SK-N-SH (cell line): ENCODE data around the gene CEP170B. TPM values are rescaled to one million over a fixed set of nuclear protein-coding genes. Genes with fewer than 3 reads are reported as not detected.
"Not testable (repeated sequence)": the region's sequence is repeated elsewhere in the genome, so short reads cannot be mapped to it uniquely, and the experiment has no call there.

ENCODE experiments used
- CTCF ChIA-PET: fragments of 300-600, 350-600 bp; formaldehyde crosslinking; extraction: SDS; loops from one replicate; lab custom pipeline; 2021; lab: Yijun Ruan, JAX
- POLR2A ChIA-PET: fragments of 350-600 bp; sonication (Branson Sonifier 250); formaldehyde crosslinking; extraction: SDS; loops from one replicate; lab custom pipeline; 2020; ENCODE audit warnings: antibody characterized with exemption, inconsistent platforms; lab: Yijun Ruan, JAX
- DNase-seq: peaks from one replicate; pipeline ENCODE4 v3.0.0; 2012
- H2AFZ ChIP-seq: fragments of 200-600 bp; sonication (generic); 2 replicates; pipeline ENCODE4 v1.8.1; 2016; ENCODE audit warnings: antibody characterized with exemption, mild to moderate bottlenecking, low read depth
- H3F3A ChIP-seq: fragments of 200-600 bp; sonication (generic); replicated peaks from 2 replicates; pipeline ENCODE3; 2016; ENCODE audit warnings: antibody characterized with exemption, mild to moderate bottlenecking; ENCODE audit not compliant: insufficient read depth
- H3K27ac ChIP-seq, 2 experiments: fragments of 200-500 bp in 1 of 2; fragments of 200-600 bp in 1 of 2; sonication (Bioruptor generic) in 1 of 2; sonication (generic), shearing (Covaris generic) in 1 of 2; 2 replicates each; pipeline versions ENCODE4 v1.5.1 to v1.6.1; 2014 to 2016; ENCODE audit warnings: low read depth in 2 of 2, inconsistent platforms in 1 of 2, low read length in 1 of 2, mild to moderate bottlenecking in 1 of 2, mixed read lengths in 1 of 2
- H3K27me3 ChIP-seq: fragments of 200-600 bp; sonication (generic), shearing (Covaris generic); 2 replicates; pipeline ENCODE4 v1.6.1; 2016; ENCODE audit warnings: mixed run types; ENCODE audit not compliant: insufficient read depth
- H3K36me3 ChIP-seq, 2 experiments: fragments of 200-500 bp in 1 of 2; fragments of 200-600 bp in 1 of 2; sonication (Bioruptor generic) in 1 of 2; sonication (generic) in 1 of 2; replicated peaks in 1 of 2; 2 replicates each; pipeline versions ENCODE3 to v1.5.1; 2014 to 2016; ENCODE audit warnings: low read length in 1 of 2, mild to moderate bottlenecking in 1 of 2; ENCODE audit not compliant: insufficient read depth in 2 of 2, control insufficient read depth in 1 of 2
- H3K4me1 ChIP-seq, 2 experiments: fragments of 200-500 bp in 1 of 2; fragments of 200-600 bp in 1 of 2; sonication (Bioruptor generic) in 1 of 2; sonication (generic), shearing (Covaris generic) in 1 of 2; 2 replicates each; pipeline versions ENCODE4 v1.5.1 to v1.6.1; 2014 to 2016; ENCODE audit warnings: low read depth in 1 of 2, low read length in 1 of 2, mixed run types in 1 of 2; ENCODE audit not compliant: insufficient read depth in 2 of 2, control insufficient read depth in 1 of 2
- H3K4me2 ChIP-seq: fragments of 200-600 bp; sonication (generic), shearing (Covaris generic); 2 replicates; pipeline ENCODE4 v1.6.1; 2017; ENCODE audit warnings: mixed run types
- H3K4me3 ChIP-seq, 2 experiments: fragments of 200-500 bp in 1 of 2; fragments of 200-600 bp in 1 of 2; sonication (Bioruptor generic) in 1 of 2; sonication (generic), shearing (Covaris generic) in 1 of 2; 2 replicates each; pipeline versions ENCODE4 v1.5.1 to v1.8.1; 2014 to 2016; ENCODE audit warnings: low read depth in 2 of 2, inconsistent platforms in 1 of 2, low read length in 1 of 2, mild to moderate bottlenecking in 1 of 2, mixed read lengths in 1 of 2, moderate library complexity in 1 of 2
- H3K79me2 ChIP-seq: fragments of 200-600 bp; sonication (generic); 2 replicates; pipeline ENCODE4 v1.8.1; 2017; ENCODE audit warnings: mild to moderate bottlenecking; ENCODE audit not compliant: insufficient read depth
- H3K9ac ChIP-seq: fragments of 200-600 bp; sonication (generic); 2 replicates; pipeline ENCODE4 v1.6.1; 2017; ENCODE audit warnings: mixed run types
- H3K9me2 ChIP-seq: fragments of 200-600 bp; sonication (generic); 2 replicates; pipeline ENCODE4 v1.6.1; 2017; ENCODE audit warnings: mixed run types
- H3K9me3 ChIP-seq: fragments of 200-600 bp; sonication (generic); 2 replicates; pipeline ENCODE4 v1.6.1; 2017; ENCODE audit warnings: mixed run types, mild to moderate bottlenecking, moderate library complexity
- H4K20me1 ChIP-seq: fragments of 200-600 bp; sonication (generic); 2 replicates; pipeline ENCODE4 v1.6.1; 2017; ENCODE audit warnings: mild to moderate bottlenecking, mixed run types; ENCODE audit not compliant: insufficient read depth
- ELF1 ChIP-seq: IDR thresholded peaks from 2 replicates; pipeline ENCODE4 v1.4.0; 2012
- EP300 ChIP-seq, 2 experiments: IDR thresholded peaks; 2 replicates each; pipeline versions ENCODE4 v1.4.0 to v1.6.1; 2012; ENCODE audit warnings: borderline replicate concordance in 1 of 2, low read depth in 1 of 2, low read length in 1 of 2
- FOSL2 ChIP-seq: IDR thresholded peaks from 2 replicates; pipeline ENCODE4 v1.4.0; 2012; ENCODE audit warnings: low read depth, mild to moderate bottlenecking, moderate library complexity, borderline replicate concordance
- GATA2 ChIP-seq: sonication (generic); formaldehyde crosslinking; IDR thresholded peaks from 2 replicates; pipeline ENCODE4 v1.5.0; 2020; ENCODE audit warnings: mild to moderate bottlenecking, missing genetic modification reagents
- JUND ChIP-seq: IDR thresholded peaks from 2 replicates; pipeline ENCODE4 v1.4.0; 2012
- MEF2A ChIP-seq: IDR thresholded peaks from 2 replicates; pipeline ENCODE4 v1.4.0; 2012; ENCODE audit warnings: low read depth, borderline replicate concordance
- NFIC ChIP-seq: IDR thresholded peaks from 2 replicates; pipeline ENCODE4 v1.4.0; 2012; ENCODE audit warnings: borderline replicate concordance
- RAD21 ChIP-seq: IDR thresholded peaks from 2 replicates; pipeline ENCODE4 v1.6.1; 2012; ENCODE audit warnings: mild to moderate bottlenecking, low read length
- RFX5 ChIP-seq: IDR thresholded peaks from 2 replicates; pipeline ENCODE4 v1.6.1; 2012; ENCODE audit warnings: mild to moderate bottlenecking, improper control_type of control experiment, low read length
- SMC3 ChIP-seq: IDR thresholded peaks from 2 replicates; pipeline ENCODE4 v1.6.1; 2012; ENCODE audit warnings: low read depth, low read length, improper control_type of control experiment
- TAF1 ChIP-seq: IDR thresholded peaks from 2 replicates; pipeline ENCODE4 v1.6.1; 2012; ENCODE audit warnings: low read depth, mild to moderate bottlenecking, low read length, moderate library complexity, borderline replicate concordance
- TCF12 ChIP-seq: IDR thresholded peaks from 2 replicates; pipeline ENCODE4 v1.4.0; 2012
- TEAD4 ChIP-seq: IDR thresholded peaks from 2 replicates; pipeline ENCODE4 v1.4.0; 2012; ENCODE audit warnings: mild to moderate bottlenecking, borderline replicate concordance; ENCODE audit not compliant: insufficient read depth
- WGBS: methylation state at CpG from one replicate; pipeline ENCODE4 v1.1.6; 2017; ENCODE audit warnings: low lambda C conversion rate; 5-methylcytosine and 5-hydroxymethylcytosine counted together
- polyA plus RNA-seq, 3 experiments: library from polyadenylated mRNA; depleted of rRNA; stranded (reverse); fragments of >200 nt; gene quantifications; 2 replicates each; pipeline ENCODE4 v1.2.3, GENCODE V29; 2012
- TF ChIP-seq, protein P1 (sequence below): IDR thresholded peaks from 2 replicates; pipeline ENCODE4 v1.4.0; 2012; ENCODE audit warnings: low read depth, borderline replicate concordance
- TF ChIP-seq, protein P2 (sequence below): fragments of 200-600 bp; sonication (generic); IDR thresholded peaks from 2 replicates; pipeline ENCODE4 v1.6.1; 2017; ENCODE audit warnings: antibody characterized with exemption, mild to moderate bottlenecking, moderate library complexity
- TF ChIP-seq, protein P3 (sequence below): IDR thresholded peaks from 2 replicates; pipeline ENCODE4 v1.4.0; 2012; ENCODE audit warnings: low read depth
- TF ChIP-seq, protein P4 (sequence below): IDR thresholded peaks from 2 replicates; pipeline ENCODE4; 2012

Gene CEP170B
- polyA plus RNA-seq, 1 of the 3 experiments (the other 2 are of a cell fraction) = 11.0 TPM

DNA sequence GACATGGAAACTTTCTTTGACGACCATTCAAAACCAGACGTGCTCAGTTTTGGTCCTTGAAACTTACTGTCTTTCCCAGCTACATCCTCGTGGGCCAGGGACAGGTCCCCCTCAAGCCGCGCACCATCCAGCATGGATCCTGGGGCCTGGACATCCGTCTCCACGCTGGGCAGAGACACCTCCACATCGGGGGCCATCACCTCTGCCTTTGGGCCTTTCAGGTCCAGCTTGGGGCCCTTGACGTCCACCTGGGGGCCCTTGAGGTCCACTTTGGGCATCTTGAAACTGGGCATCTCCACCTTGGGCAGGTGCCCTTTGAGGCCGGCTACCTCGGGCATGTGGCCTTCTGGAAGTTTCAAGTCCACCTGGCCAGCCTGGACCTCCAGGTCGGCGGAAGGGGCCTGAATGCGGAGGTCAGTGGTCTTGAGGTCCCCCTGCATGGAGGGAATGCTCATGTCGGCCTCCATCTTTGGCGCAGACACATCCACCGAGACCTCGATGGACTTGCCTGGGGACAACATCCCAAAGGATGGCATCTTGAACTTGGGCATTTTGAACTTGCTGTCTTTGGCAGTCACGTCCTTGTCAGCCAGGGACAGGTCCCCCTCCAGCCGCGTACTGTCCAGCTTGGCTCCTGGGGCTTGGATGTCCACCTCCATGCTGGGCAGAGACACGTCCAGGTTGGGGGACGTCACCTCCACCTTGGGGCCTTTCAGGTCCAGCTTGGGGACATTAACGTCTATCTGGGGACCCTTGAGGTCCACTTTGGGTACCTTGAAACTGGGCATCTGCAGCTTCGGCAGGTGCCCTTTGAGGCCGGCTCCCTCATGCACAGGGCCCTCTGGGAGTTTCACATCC, 76.7 kb downstream of the CEP170B start:
- H3F3A ChIP-seq = peaks cover 3% of the 10 kb centered on the region
- no peaks in the 10 kb centered on the region for H3K4me1 ChIP-seq
- no peak overlapping the region for H2AFZ ChIP-seq
- H4K20me1 ChIP-seq = no peaks in the 10 kb centered on the region
- no peaks in the 10 kb centered on the region for H3K27me3 ChIP-seq
- POLR2A ChIA-PET = no interaction called here
- 79% methylated on average over 15 of the region's 26 CpGs for WGBS
- H3K27ac ChIP-seq = no peak overlapping the region
- no peak overlapping the region for H3K4me2 ChIP-seq
- H3K9ac ChIP-seq = no peak overlapping the region
- H3K9me2 ChIP-seq = no peaks in the 10 kb centered on the region
- H3K4me3 ChIP-seq = no peak overlapping the region
- CTCF ChIA-PET = no interaction called here
- H3K9me3 ChIP-seq = no peaks in the 10 kb centered on the region
- H3K36me3 ChIP-seq = peaks cover 7 to 24% of the 10 kb centered on the region in 2 experiments
- TF ChIP-seq TAF1 (no peak), TEAD4 (no peak), JUND (no peak), ELF1 (no peak), RFX5 (no peak), TCF12 (no peak), NFIC (no peak)
- TF ChIP-seq, protein P1, sequence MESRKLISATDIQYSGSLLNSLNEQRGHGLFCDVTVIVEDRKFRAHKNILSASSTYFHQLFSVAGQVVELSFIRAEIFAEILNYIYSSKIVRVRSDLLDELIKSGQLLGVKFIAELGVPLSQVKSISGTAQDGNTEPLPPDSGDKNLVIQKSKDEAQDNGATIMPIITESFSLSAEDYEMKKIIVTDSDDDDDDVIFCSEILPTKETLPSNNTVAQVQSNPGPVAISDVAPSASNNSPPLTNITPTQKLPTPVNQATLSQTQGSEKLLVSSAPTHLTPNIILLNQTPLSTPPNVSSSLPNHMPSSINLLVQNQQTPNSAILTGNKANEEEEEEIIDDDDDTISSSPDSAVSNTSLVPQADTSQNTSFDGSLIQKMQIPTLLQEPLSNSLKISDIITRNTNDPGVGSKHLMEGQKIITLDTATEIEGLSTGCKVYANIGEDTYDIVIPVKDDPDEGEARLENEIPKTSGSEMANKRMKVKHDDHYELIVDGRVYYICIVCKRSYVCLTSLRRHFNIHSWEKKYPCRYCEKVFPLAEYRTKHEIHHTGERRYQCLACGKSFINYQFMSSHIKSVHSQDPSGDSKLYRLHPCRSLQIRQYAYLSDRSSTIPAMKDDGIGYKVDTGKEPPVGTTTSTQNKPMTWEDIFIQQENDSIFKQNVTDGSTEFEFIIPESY = no peak
- TF ChIP-seq, protein P2, sequence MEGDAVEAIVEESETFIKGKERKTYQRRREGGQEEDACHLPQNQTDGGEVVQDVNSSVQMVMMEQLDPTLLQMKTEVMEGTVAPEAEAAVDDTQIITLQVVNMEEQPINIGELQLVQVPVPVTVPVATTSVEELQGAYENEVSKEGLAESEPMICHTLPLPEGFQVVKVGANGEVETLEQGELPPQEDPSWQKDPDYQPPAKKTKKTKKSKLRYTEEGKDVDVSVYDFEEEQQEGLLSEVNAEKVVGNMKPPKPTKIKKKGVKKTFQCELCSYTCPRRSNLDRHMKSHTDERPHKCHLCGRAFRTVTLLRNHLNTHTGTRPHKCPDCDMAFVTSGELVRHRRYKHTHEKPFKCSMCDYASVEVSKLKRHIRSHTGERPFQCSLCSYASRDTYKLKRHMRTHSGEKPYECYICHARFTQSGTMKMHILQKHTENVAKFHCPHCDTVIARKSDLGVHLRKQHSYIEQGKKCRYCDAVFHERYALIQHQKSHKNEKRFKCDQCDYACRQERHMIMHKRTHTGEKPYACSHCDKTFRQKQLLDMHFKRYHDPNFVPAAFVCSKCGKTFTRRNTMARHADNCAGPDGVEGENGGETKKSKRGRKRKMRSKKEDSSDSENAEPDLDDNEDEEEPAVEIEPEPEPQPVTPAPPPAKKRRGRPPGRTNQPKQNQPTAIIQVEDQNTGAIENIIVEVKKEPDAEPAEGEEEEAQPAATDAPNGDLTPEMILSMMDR = no peak
- H3K79me2 ChIP-seq = no peaks in the 10 kb centered on the region
- no peak for DNase-seq

DNA sequence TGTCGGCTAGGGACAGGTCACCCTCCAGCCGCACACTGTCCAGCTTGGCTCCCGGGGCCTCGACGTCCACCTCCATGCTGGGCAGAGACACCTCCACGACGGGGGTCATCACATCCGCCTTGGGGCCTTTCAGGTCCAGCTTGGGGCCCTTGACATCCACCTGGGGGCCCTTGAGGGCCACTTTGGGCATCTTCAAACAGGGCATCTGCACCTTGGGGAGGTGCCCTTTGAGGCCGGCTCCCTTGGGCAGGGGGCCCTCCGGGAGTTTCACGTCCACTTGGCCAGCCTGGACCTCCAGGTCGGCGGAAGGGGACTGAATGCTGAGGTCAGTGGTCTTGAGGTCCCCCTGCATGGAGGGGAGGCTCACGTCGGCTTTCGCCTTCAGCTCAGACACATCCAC, 77.5 kb downstream of the CEP170B start:
- DNase-seq = no peak

DNA sequence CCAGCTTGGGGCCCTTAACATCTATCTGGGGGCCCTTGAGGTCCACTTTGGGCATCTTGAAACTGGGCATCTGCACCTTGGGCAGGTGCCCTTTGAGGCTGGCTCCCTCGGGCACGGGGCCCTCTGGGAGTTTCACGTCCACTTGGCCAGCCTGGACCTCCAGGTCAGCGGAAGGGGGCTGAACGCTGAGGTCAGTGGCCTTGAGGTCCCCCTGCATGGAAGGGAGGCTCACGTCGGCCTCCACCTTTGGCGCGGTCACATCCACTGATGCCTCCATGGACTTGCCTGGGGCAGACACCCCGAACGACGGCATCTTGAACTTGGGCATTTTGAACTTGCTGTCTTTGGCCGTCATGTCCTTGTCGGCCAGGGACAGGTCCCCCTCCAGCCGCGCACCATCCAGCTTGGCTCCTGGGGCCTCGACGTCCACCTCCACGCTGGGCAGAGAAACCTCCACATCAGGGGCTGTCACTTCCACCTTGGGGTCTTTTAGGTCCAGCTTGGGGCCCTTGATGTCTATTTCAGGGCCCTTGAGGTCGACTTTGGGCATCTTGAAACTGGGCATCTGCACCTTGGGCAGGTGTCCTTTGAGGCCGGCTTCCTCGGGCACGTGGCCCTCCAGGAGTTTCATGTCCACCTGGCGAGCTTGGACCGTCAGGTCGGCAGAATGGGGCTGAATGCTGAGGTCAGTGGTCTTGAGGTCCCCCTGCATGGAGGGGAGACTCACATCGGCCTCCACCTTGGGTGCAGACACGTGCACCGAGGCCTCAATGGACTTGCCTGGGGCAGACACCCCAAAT, 78.3 kb downstream of the CEP170B start:
- POLR2A ChIA-PET, H3K4me1 ChIP-seq, H3K4me3 ChIP-seq, H4K20me1 ChIP-seq, DNase-seq, H2AFZ ChIP-seq, H3K79me2 ChIP-seq, H3K9me2 ChIP-seq, H3K27me3 ChIP-seq, H3F3A ChIP-seq, H3K9me3 ChIP-seq, H3K27ac ChIP-seq, H3K9ac ChIP-seq, H3K4me2 ChIP-seq: not testable (repeated sequence)
- H3K36me3 ChIP-seq = peaks cover 3 to 21% of the 10 kb centered on the region in 2 experiments
- CTCF ChIA-PET = interaction anchor here (0.8 to 2.4 kb wide), 2 partner anchors 10 to 33 kb away, joined by 4 to 9 read pairs; no protein-coding TSS in a partner anchor
- WGBS = 93% methylated on average over 17 of the region's 29 CpGs

More for the DNA sequence above, 77.5 kb downstream of the CEP170B start:
- no peaks in the 10 kb centered on the region for H3K27me3 ChIP-seq
- H3K4me3 ChIP-seq = no peak overlapping the region
- ChIA-PET POLR2A (no interaction called here), CTCF (interaction anchor here (2.4 kb wide), 1 partner anchor 9 kb away, joined by 9 read pairs; no protein-coding TSS in a partner anchor)
- H3K4me1 ChIP-seq = no peaks in the 10 kb centered on the region
- H3K9me3 ChIP-seq = no peaks in the 10 kb centered on the region
- H3F3A ChIP-seq = peaks cover under 1% of the 10 kb centered on the region
- no peaks in the 10 kb centered on the region for H3K79me2 ChIP-seq
- H3K4me2 ChIP-seq = no peak overlapping the region
- H3K9ac ChIP-seq = no peak overlapping the region
- no peak overlapping the region for H2AFZ ChIP-seq
- no peak overlapping the region for H3K27ac ChIP-seq
- H3K36me3 ChIP-seq = peaks cover 7 to 24% of the 10 kb centered on the region in 2 experiments
- 99% methylated on average over 8 of the region's 16 CpGs for WGBS
- no peaks in the 10 kb centered on the region for H3K9me2 ChIP-seq
- no peaks in the 10 kb centered on the region for H4K20me1 ChIP-seq
- no peak for TF ChIP-seq RAD21
- TF ChIP-seq FOSL2 = no peak
- TF ChIP-seq TCF12 = no peak
- TF ChIP-seq, protein P3, sequence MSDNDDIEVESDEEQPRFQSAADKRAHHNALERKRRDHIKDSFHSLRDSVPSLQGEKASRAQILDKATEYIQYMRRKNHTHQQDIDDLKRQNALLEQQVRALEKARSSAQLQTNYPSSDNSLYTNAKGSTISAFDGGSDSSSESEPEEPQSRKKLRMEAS = no peak
- no peak for TF ChIP-seq SMC3
- TF ChIP-seq EP300 (IDR thresholded peaks at IDR 0.05; ENCODE audit: borderline replicate concordance in 1 of 2, low read depth in 1 of 2, low read length in 1 of 2) = no peak
- TF ChIP-seq MEF2A = no peak
- TF ChIP-seq GATA2 (CRISPR knock-in tag) = no peak
- TF ChIP-seq, protein P4, sequence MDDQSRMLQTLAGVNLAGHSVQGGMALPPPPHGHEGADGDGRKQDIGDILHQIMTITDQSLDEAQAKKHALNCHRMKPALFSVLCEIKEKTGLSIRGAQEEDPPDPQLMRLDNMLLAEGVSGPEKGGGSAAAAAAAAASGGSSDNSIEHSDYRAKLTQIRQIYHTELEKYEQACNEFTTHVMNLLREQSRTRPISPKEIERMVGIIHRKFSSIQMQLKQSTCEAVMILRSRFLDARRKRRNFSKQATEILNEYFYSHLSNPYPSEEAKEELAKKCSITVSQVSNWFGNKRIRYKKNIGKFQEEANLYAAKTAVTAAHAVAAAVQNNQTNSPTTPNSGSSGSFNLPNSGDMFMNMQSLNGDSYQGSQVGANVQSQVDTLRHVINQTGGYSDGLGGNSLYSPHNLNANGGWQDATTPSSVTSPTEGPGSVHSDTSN = no peak
- TF ChIP-seq, all 33 proteins: peak for 0
